GM19240 (cell line): ENCODE data around the gene ATP13A5.

Source experiments
- DNase-seq: peaks from one replicate; pipeline ENCODE4 v3.0.0; 2011; ENCODE audit warnings: low spot score; ENCODE audit not compliant: insufficient read length

Gene ATP13A5

DNA sequence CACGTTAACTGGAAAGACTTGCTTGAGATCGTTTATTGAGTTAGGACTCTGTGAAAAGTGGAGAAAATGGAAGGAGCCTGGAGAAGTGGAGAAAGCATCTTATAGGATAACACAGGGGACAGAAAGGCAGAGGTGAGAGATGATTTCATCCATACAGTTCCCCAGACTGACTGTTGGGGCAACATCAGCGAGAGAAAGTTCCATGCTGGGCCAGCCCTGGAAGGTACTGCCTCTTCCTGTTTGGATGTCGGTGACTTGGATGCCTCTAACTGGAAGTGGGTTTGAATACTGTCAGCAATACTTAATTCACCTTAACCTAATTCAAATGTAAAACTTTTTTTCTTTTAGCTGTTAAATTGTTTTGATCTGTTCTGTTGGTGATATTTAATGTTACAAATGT is 32.3 kb downstream of the ATP13A5 start:
- DNase-seq = no peak

DNA sequence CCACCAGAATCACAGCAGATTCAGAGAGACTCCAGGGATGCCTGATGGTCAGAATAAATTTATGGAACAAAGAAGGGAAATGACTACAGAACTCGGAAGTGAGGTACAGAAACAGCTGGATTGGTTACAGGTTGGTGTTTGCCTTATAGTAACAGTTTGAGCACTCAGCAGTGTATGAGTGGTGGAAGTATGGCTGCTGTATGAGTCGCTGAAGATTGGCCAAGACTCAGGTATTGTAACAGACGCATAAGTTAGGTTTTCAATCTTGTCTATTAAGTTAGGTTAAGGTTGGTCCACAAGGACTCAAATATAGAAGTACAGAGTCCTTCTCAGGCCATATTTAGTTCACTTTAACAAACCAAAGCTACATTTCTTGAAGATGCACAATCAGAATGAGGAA is 33.1 kb downstream of the ATP13A5 start:
- DNase-seq = no peak

DNA sequence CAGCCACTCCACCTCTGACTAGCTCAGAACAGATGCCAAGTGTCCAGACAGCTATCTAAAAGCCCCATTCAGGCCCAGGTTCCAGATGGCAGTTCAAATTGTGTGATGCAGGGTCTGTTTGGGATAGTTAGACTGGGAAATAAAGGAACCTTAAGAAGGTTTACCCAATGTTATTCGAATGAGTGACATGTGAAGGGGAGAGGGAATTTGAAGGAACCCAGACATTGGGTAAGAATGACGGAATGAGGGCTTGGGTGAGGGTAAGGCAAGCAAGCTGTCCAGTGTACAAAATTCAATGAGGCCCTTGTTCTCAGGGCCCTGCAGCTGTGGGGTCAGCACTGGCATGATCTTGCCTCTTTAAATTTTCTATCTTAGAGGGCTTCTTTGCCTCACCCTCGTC is 34.1 kb downstream of the ATP13A5 start:
- no peak for DNase-seq

DNA sequence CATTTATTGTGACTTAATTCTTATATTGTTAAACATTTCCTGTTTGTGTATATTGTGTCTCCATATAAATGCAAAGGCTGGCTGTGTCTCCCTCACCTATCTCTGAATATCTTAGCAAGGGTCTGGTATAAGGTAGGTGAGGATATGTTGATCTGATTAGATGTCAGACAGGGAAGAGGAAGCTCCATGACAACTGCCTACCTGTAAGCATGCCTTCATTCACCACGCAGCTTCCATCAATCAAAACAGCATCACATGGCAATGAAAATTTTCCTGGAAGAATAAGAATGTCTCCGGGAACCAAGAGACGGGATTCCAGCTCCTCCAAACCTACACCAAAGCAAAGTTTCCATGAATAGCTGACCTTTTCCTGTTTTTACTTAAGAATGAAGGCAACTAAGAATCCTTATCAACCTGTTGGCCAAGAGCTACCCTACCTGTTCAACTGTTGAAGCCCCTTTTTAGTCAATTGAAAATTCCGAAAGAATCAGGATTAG is 34.8 kb downstream of the ATP13A5 start:
- DNase-seq = no peak

DNA sequence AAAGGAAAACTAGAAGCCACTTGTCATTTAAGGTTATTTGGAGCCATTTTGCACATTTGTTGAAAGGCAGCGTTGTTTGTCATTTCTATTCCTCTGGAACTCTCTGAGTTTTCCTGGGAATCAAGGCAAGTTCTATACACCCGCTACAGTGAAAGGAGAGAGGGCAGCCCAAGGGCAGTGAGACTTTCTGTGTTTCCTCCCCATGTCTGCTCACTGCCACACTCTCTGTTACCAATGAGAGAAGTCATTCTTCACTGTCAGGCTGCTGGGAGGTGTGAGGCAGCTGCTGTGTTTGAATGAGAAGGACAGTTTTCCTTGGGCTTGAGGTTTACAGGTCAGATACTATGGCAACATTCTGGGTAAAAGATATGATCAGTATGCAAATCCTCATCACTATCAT is 36.0 kb downstream of the ATP13A5 start:
- DNase-seq = no peak

DNA sequence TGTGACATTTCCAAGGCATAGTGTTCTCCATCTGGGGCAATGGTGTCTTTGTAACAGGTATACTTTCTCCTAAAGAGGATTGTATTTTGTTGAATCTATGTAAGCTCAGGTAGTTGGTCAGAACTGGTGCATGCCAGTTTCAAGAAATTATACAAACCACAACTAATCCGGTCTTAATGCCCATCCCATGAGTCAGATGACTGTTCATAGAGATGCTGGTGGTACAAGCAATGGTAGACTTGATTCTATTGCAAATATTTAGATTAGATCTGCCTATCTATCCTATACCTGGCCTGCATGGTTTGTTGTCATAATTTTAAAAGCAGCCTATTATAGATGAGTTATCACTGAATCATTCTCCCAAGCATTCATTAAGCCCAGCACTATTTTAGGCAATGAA is 43.5 kb downstream of the ATP13A5 start:
- no peak for DNase-seq

DNA sequence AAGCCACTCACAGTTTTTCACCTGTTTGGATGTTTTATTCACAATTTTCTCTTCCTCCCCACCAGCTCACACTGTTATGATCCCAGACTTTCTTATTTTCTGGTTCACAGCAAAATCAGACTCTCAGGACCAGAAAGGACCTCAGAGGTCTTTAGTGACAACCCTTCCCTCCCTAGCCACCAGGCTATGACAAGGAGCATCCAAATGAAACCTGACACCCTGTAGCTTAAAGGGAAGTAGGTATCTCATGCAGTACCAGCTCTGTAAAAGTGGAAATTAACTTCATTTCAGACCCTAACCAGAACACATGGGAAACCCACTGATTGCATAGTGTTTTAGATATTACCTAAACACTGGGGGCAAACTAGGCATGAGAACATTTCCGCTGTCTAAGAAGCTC is 45.3 kb downstream of the ATP13A5 start:
- no peak for DNase-seq

DNA sequence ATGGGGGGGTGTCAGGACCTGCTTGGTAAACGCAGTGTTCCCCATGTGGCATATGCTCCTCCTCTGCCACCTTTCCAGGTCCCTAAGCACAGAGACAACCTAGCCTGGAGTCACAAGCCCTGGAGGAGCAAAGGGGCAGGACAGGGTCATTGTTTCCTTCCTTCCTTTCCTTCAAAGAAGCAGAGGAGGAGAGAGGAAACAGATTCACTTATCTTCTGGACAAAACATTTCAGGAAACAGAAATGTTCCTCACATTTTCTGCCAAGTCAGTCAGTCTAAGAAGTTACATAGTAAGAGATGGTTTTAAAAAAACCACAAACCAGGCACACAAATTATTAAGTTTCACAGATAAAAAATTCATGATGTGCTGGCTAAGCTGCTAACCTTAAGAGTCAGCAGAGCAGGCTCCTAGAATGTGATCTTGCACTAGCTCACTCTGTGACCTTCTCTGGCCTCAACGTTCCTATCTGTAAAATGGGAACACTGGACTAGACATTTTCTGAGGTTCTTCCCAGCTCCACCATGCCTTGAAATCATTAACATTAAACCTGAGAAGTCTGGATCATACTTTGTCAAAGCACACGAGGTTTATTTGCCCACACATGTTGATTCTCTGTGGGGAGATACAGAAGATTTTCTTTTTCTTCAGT is 47.9 kb downstream of the ATP13A5 start:
- no peak for DNase-seq

DNA sequence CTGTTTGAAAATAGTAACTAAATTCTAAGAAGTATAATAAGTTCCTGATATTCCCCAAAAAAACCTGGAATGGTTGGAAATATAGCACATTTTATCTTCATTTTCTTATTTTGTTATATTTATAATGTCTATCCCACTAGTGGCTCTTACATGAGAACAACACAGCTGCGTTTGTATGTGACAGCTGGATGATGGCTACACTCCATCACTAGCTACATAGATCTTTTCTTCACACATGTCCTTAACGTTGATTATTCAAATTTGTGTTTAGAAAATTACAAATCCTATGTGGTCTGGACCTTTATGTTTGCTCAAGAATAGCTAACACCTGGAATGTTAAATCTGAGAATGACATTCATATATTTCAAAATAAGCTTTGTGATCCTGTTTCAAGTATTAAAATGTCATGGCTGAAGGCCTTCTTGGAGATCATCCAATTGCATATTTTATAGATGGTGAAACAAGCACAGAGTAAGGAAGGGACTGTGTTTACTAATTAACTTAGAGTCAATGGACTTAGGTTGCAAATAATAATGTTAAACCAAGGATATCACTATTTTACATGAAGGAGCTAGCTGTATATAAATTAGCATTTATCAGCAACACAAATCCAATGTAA is 60.8 kb downstream of the ATP13A5 start:
- DNase-seq = no peak

DNA sequence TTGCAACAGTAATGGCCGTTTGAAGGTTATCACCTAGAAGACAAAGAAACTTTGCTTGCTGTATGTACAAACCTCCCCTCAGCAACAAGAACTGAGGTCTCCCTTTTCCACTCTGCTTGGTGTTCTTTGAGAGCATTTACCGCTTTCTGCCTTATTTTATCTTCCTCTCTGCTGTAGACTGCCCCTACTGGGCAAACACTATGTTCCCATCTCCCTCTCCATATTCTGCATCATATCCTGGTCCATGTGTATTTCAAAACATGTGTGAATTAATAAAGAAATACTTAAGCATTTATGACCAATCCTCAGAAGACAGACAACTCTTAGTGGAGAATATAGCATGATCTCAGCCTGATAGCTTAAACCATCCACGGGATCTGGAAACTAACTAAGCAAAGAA is 64.4 kb downstream of the ATP13A5 start:
- no peak for DNase-seq

DNA sequence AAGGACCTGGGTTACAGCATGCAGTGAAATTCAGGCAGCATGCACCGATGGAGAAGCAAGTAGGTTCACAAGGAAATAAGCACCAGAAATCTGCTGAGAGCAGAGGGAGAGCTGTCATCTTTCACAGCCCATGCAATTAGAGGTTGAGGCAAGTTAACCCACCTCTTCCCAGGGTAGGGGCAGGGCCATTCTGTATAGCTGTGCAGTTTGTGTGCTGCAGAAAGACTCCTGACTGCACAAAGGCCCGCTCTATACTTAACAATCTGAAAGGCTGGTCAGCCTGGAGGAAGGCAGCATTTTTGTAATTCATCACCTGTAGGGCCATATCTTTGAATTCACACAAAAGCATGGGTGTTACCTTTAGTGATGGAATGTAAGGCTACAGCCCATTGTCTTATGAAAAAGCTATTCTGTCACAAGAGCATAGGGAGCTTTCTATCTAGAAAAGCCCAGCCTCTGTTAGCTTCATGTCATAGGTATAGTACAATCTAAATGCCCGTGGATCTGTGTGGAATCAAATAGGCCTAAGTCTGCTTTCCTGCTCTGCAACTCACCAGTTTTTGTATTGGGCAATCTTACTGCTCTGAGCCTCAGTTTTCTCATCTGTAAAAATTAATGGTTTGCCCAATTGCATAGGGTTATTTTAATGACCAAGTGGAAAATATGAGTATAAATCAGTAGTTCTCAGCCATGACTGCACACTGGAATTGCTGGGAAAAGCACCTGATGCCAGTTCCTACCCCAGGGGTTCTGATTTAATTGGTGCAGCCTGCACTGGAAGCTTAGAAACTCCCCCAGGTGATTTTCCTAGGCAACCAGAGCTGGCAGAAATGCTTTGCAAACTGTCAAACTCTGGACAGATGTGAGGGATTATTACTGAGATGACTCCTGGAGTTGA is 65.2 kb downstream of the ATP13A5 start:
- DNase-seq = no peak

DNA sequence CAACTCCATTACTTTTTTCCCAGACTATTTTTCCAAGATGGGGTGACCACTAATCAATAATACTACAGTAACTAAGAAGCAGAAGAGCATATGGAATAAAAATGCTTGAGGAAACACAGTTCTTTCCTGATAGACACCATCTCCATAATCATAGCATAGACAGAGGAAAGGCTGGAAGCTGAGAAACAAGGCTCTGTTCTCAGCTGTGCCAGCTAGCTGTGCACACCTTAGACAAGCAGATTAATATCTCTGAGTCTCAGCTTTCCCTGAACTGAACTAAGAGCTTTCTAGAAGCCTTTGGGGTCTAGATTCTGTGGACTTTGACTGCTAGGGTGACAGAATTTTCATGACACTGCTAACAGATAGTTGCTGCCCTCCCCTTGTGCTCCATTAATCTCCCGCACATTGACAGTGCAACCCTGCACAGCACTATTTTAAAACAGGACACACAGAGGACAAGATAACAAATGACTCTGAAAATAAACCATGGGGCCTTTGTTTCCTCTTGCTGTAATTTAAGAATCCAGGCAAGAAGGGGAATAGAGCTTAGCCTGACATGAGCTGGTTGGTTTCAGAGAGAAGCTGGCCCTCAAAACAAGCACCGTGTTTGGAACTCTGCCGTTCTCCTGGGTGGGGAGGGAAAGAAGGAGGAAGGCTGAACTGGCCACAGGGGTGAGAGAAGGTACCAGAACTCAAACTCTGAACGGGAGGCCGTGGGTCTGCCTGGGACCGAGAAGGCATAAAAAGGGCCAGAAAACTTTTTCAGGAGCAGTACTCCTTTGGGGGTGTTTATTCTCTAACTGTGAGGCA is 67.4 kb downstream of the ATP13A5 start:
- DNase-seq = no peak

DNA sequence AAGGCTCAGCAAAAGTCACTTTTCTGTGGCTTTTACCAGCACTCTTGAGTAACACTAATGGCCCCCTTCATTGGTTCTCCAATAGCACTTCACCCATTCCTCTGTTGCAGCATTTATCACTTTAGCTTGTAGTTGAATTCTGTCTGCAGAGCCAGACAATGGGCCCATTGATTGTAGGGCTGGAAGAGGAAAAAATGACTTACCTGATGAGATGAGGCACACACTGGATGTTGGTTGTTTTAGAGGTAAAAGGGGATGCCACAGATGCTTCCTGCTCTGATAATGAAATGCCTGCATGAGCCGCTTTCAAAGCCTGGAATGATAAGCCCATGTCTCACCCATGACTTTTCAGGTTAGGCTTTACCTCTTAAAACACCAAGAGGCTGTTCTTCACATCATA is 73.2 kb downstream of the ATP13A5 start:
- DNase-seq = no peak

DNA sequence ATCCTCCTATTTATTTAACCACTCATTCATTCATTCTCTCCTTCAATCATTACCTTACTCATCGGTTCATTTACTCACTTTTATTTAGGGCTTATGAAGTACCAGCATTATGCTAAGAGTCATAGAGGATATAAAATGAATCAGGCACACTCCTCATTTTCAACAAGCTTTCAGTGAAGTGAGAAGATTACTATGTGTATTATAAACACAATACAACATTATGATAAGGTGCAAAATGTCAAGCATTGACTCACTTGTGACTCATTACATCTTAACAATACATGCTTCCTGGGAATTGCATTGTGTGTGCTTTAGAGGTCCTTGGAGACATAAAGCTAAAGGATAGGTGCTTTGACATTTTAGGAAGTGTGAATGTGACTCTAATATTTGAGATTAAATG is 77.1 kb downstream of the ATP13A5 start:
- no peak for DNase-seq

DNA sequence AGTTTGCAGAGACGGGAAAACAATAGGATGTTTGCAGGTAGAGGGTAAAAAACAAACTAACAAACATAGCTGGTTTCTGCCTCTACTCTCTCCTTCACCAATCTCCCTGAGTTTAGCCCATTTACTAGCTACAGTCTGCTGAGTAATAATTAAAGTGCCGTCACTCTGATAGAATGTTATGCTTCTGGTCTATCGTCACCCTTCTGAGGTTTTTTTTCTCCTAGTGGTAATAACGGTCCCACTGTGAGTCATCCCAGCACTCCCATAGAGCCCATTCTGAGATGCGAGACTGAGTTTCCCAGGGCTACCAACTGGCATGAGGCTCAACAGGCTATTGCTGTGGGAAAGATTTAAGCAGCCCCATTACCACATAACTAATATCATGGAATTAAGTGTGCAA is 81.1 kb downstream of the ATP13A5 start:
- DNase-seq = no peak

DNA sequence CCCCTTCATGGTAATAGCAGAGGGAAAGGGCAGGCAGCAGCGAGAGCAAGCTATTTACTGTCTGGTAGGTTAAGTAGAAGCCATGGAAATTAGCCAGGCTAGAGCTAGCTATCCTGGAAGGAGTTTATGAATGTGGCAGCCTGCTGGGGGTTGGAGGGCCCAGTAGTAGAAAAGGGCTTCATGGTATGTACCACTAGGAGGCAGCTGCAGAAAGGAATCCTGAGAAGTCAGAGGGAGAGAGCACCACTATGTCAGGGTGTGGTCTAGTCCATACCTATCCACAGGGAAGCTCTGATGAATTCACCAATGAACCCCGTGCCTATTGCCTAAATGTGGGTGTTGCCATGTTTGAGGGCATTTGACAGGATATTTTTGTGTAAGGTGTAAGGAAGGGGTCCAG is 82.6 kb downstream of the ATP13A5 start:
- no peak for DNase-seq

DNA sequence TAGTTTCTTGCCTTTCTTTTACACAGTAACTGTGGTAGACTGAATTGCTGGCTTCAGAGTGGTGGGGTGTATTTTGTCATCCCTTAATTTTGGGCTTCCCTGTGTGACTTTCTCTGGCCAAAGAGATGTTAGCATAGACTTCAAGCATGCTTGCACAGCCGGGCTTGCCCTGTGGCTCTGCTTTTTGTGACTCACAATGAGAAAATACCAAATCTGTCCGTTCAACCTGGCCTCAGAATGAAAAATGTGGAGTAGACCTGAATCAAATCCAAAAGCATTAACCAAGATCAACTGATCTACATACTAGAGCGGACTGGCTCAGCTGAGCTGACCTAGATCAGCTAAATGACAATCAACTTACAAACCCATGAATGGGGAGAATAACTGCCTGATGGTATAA is 86.2 kb downstream of the ATP13A5 start:
- DNase-seq = no peak

DNA sequence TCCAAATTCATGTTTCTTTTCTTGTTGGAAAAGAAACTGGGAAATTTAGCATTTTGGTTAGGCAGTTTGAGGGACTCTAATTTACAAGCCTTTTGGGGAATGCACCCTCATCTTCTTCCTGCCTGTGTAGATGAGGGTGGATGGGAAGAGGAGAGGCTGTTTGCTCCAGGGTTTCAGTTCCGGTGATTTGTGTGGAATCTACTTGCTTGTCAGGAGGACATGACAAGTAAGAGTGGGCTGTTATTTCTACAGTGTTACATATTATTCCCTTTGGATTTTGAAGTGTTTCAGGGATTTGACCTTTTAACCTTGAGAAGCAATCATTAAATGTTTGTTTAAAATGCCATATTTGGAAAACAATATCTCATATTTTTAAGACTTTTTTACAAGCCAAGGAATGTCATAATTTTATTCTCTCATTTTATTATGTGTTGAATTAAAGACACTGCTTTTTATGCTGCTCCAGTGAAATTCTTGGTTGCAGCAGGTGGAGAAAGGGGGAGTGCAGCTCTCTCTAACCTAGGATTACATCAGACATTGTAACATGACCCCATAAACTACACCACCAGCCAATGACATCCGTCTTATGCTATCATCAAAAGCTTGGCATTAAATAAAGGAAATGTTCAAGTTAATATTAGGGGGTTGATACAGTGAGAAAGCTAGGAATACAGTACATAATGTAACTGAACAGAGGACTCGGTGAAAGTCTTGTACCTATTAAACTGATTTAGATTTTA is 107.3 kb downstream of the ATP13A5 start:
- DNase-seq = no peak

DNA sequence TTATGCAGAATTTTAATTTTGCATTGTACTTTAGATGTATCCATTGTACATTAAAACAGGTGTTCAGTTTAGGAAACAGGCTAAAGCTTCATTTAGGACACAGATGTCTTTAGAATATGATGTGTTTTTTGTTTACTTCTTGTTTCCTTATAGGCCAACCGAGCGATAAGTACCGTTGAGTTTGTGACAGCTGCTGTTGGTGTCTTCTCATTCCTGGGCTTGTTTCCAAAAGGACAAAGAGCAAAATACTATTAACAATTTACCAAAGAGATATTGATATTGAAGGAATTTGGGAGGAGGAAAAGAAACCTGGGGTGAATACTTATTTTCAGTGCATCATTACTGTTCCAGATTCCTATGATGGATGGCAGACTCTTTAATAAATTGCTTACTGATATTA is 108.1 kb downstream of the ATP13A5 start:
- no peak for DNase-seq

DNA sequence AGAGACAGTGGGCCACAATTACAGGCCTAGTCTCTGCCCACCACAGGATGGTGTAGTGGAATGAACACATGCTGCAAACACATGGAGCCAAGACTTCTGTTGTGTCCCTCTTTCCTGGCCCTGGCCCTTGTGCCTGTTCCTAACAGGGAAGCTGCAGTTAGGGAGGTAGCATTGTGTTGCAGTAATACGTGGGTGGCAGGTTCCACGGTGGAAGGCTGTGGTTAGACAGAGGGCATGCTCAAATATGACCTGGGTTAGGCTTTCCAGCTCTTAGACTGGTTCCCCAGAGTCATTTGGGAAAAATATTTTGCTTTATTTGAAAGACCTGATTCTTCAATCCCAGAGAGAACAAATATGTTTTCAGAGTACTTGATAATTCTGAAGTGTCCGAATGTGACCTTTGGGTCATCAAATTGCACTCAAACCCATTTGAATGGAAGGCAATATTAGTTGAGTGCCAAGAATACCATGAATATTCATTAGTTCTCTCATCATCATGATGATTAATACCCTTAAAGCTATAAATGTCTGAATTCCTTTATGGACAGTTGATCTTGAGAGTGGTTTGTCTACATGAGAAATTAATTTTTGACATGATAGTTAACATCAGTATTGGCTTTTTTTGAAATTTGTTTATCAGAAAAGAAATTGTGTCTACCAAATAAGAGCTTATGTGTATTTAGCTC is 109.1 kb downstream of the ATP13A5 start:
- no peak for DNase-seq
